ENCODE measurements around the gene BCR.

BCR gene

DNA sequence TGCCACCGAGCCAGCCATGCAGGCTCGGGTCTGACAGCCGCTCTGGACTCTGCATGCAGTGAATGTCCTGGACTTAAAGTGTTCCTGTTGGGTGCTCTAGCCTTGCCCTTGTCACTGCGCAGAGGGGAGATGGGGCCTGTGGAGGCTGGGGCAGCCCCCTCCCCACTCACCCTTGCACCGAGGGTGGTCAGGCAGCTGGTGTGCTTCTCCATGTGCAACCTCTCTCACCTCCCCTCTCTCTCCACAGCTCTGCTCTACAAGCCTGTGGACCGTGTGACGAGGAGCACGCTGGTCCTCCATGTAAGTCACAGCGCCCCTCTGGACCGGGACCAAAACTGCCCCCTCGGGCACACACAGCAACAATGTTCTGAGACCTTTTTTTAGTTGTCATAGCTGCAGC, 92.5 kb downstream of the BCR start:
- DNase-seq (ENCODE audit: extremely low read depth in 1 of 2, low read depth in 1 of 2): no peak

DNA sequence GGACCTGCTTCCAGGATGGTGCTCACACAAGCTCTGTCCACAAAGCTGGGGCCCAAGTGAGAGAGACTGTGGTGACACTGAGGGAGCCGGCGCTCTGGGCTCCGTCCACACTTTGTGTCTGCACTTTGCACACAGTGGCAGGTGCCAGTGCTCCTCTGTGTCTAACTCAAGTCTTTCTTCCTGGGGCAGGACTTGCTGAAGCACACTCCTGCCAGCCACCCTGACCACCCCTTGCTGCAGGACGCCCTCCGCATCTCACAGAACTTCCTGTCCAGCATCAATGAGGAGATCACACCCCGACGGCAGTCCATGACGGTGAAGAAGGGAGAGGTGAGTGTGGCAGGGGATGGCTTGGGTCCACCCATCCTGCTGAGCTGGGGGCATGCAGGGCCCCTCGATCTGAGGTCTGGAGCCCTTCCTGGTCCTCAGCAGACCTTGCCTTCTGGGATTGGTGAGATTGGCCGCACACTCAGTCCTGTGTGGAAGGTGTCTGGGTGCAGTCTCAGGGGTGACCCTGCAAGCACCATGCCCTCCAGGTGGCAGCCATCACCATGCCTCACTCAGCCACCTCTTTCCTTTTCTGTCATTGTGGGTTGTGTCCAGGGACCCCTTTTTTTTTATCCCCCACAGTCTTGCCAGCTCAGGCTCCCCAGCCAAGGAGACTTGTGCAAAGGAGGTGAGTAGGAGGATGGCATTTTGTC, 93.3 kb downstream of the BCR start:
- DNase-seq (ENCODE audit: extremely low read depth in 1 of 2, low read depth in 1 of 2): no peak

DNA sequence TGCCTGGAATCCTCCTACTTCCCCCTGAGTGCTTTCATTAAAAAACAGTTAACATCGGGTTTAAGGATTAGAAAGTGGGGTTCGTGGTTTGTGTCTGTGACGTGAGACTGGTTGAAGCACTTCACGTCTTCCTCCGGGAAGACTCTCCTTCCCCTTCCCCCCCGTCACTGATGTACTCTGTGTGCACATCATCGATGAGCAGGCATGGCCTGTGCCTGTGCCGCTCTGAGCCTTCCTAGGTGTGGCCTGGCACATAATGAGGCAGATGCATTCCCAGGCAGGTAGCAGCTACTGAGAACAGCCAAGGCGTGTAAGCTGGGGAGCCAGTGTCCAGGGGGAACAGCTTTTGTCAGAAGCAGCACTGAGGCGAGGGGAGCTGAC, 93.8 kb downstream of the BCR start:
- no peak for DNase-seq (ENCODE audit: extremely low read depth in 1 of 2, low read depth in 1 of 2)

GRCh38 chr22:23274891-23275694, 94.8 kb downstream of the BCR start:
- DNase-seq (ENCODE audit: extremely low read depth in 1 of 2, low read depth in 1 of 2): no peak

DNA sequence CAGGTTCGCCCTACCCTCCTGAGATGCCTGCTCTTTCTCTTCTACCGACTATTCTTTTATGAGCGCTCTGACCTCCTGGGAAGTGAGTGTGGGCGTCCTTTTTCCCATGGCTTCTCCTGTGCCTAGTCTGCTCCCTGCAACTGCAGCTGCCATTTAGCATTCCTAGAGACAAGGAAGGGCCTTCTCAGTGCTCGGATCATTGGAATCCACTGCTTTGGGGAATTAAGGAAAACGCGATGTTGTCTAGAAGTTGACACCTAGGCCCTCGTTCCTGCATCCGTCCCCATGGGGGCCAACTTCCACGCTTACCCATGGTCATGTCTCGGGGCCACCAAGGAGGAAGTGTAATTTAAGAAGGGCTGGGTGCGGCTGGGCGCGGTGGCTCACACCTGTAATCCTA, 95.4 kb downstream of the BCR start:
- no peak for DNase-seq (ENCODE audit: extremely low read depth in 1 of 2, low read depth in 1 of 2)

GRCh38 chr22:23276656-23277582, 96.6 kb downstream of the BCR start:
- DNase-seq (ENCODE audit: extremely low read depth in 1 of 2, low read depth in 1 of 2): no peak

- no peak for DNase-seq (ENCODE audit: extremely low read depth in 1 of 2, low read depth in 1 of 2)
Observed at GRCh38 chr22:23277583-23278295, 97.4 kb downstream of the BCR start.

DNA sequence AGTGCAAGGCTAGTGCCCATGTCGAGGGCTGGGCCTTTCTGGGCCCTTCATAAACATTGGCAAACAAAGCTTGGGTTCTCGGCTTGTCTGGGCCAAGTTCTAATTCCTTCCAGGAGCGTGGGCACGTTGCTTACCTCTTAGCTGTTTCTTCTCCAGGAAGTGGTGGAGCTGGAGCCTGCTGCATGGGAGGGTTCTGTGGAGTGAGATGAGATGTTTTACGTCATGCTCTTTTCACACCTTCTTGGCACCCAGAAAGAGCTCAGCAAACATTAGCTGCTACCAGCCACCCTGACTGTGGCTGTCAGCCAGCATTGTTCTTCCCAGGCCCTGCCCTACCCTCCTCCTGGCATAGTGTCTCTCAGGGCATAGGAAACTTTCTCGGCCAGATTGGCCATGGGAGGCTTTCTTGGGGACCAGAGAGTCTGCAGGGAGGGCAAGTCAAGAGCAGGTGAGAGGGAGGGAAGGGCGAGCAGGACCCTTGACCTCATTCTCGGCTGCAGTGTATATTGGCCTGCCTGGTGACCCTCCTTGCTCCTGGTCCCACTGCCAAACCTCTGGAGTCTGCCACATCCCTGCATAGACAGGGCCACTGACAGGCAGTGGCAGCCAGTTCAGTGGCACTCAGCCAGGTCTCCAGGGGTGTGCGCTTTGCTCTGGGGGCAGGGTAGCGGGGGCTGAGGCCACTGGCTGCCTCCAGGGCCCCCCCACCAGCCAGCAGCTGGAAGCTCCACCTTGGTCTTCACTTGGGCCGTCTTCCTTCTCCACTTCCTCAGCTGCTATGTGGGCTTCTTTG, 98.8 kb downstream of the BCR start:
- DNase-seq (ENCODE audit: extremely low read depth in 1 of 2, low read depth in 1 of 2): no peak

DNA sequence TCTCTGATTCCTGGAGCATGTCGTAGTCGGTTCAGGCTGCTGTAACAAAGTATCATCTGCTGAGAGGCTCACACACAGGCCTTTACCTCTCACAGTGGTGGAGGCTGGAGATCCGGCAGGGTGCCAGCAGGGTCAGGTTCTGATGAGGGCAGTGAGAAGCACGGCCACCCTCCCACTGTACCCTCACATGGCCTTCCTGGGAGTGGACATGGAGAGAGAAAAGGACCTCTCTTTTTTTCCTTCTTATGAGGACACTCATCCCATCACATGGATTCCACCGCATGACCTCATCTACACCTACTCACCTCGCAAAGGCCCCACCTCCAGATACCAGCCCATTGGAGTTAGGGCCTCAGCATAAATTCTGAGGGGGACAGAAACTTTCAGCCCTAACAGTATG, 99.5 kb downstream of the BCR start:
- DNase-seq (ENCODE audit: extremely low read depth in 1 of 2, low read depth in 1 of 2): no peak

- no peak for DNase-seq (ENCODE audit: extremely low read depth in 1 of 2, low read depth in 1 of 2)
Observed at GRCh38 chr22:23280356-23281052, 100.2 kb downstream of the BCR start.

DNA sequence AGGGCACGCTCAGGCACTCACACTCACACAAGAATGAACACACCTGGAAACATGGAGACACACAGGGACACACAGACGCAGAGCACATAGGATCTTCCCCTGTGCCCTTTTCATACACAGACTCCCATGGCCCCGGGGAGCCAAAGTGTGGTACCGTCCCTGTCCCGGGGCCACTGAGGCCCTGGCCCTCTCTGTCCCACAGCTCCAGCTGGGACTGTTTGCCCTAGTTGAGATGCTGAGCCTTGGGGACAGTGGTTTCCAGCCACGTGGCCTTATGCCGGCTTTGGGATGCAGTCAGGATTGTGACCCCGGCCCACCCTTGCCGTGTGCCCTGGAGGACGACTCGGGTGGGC, 100.7 kb downstream of the BCR start:
- no peak for DNase-seq (ENCODE audit: extremely low read depth in 1 of 2, low read depth in 1 of 2)

GRCh38 chr22:23281406-23282088, 101.2 kb downstream of the BCR start:
- DNase-seq (ENCODE audit: extremely low read depth in 1 of 2, low read depth in 1 of 2): peak; percentile 57 to 71

GRCh38 chr22:23282089-23282501, 101.8 kb downstream of the BCR start:
- DNase-seq (ENCODE audit: extremely low read depth in 1 of 2, low read depth in 1 of 2): no peak

GRCh38 chr22:23282516-23282915, 102.2 kb downstream of the BCR start:
- DNase-seq (ENCODE audit: extremely low read depth in 1 of 2, low read depth in 1 of 2): no peak

DNA sequence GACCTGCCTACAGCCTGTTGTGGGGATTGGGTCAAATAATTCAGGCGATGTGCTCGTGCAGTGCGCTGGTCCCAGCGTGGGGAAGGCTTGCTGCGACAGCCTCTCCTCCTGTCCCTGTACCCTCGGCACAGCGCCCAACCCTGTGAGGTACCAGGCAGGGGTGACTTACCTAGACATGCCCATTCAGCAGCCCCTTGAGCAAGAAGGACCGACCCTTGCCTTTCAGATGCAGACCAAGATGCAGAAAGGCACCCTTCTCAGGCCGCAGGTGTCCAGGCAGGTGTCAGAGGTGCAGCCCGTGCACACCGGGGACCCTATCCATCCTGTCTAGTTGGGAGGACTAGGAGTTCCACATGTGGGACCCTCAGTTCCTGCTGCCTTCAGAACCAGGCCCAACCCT, 102.7 kb downstream of the BCR start:
- no peak for DNase-seq (ENCODE audit: extremely low read depth in 1 of 2, low read depth in 1 of 2)

DNA sequence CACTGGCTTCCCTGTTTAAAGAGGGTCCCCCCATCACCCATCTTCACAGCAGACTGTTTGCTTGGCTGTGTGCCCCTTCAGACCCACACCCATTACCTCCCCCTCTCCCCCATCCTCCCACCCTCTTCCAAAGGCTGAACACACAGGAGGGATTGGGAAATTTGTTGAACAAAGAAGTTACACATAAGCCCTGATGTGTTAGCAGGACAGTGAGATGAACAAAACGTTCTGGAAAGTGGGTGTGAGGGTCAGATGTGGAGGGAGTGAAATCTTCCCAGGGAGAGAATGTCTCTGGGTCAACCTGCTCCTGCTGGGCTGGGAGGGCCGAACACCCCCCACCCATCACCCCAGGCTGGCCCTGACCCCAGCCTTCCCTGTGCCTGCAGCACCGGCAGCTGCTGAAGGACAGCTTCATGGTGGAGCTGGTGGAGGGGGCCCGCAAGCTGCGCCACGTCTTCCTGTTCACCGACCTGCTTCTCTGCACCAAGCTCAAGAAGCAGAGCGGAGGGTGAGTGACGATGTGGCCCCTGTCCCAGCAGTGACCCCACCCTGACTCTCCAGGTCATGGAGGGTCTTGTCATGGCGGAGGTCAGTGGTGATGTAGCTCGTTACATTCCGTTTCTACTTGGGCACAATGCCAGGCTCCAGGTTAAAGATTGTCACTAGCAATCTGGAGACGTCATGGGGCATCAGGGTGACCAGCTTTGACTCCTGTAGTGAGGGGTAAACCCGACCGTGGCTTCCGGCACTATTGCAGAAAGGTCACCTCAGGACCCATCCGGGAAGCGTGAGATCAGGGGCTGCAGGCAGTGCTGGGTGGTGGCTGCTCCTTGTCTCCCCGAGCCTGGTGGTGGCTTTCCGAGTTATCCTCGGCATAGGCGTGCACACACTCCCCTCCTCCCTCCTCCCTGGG, 103.5 kb downstream of the BCR start:
- DNase-seq (ENCODE audit: extremely low read depth in 1 of 2, low read depth in 1 of 2): no peak

- DNase-seq (ENCODE audit: extremely low read depth in 1 of 2, low read depth in 1 of 2): no peak
Observed at GRCh38 chr22:23284504-23285033, 104.3 kb downstream of the BCR start.

DNA sequence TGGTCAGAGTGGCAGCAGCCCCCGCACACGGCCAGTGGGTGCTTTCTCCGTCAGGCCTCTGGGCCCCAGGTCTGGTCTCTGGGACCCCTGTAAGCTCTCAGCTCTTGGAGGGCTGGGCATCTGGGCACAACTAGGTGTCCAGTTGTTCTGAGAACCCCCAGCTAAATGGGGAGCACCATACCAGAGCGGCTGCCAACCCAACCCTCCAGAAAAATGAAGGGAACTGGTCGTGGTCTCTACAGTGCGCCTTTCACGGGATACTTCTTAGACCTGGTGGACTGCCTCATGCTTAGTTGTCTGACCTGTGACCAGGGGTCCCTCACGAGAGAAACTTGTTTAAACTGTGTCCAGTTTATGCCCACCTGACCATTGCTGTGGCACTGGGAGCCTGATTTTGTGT, 104.9 kb downstream of the BCR start:
- DNase-seq (ENCODE audit: extremely low read depth in 1 of 2, low read depth in 1 of 2): no peak

Data from activated CD8-positive, alpha-beta memory T cell treated with anti-CD3 and anti-CD28 coated beads for 1 hour (primary cell).